C4-2B (cell line): ENCODE measurements around the gene TCL1B.

Source experiments
- ZFX ChIP-seq: fragments of 450-650 bp; IDR thresholded peaks from 2 replicates; pipeline ENCODE4 v1.6.1; 2017
- TF ChIP-seq, protein P1 (sequence below): fragments of 450-650 bp; conservative IDR thresholded peaks from 2 replicates; pipeline ENCODE4 v1.5.1; 2017; ENCODE audit warnings: mild to moderate bottlenecking

- TF ChIP-seq, protein P1, sequence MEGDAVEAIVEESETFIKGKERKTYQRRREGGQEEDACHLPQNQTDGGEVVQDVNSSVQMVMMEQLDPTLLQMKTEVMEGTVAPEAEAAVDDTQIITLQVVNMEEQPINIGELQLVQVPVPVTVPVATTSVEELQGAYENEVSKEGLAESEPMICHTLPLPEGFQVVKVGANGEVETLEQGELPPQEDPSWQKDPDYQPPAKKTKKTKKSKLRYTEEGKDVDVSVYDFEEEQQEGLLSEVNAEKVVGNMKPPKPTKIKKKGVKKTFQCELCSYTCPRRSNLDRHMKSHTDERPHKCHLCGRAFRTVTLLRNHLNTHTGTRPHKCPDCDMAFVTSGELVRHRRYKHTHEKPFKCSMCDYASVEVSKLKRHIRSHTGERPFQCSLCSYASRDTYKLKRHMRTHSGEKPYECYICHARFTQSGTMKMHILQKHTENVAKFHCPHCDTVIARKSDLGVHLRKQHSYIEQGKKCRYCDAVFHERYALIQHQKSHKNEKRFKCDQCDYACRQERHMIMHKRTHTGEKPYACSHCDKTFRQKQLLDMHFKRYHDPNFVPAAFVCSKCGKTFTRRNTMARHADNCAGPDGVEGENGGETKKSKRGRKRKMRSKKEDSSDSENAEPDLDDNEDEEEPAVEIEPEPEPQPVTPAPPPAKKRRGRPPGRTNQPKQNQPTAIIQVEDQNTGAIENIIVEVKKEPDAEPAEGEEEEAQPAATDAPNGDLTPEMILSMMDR, result no peak
- no peak for TF ChIP-seq ZFX
Observed at GRCh38 chr14:95712398-95712797, 26.2 kb downstream of the TCL1B start.
